ENCODE results near the gene CDCA5.

GRCh38 chr11:65083134-65083833, 556 bp downstream of the CDCA5 start:
- TF ChIP-seq, protein P1, sequence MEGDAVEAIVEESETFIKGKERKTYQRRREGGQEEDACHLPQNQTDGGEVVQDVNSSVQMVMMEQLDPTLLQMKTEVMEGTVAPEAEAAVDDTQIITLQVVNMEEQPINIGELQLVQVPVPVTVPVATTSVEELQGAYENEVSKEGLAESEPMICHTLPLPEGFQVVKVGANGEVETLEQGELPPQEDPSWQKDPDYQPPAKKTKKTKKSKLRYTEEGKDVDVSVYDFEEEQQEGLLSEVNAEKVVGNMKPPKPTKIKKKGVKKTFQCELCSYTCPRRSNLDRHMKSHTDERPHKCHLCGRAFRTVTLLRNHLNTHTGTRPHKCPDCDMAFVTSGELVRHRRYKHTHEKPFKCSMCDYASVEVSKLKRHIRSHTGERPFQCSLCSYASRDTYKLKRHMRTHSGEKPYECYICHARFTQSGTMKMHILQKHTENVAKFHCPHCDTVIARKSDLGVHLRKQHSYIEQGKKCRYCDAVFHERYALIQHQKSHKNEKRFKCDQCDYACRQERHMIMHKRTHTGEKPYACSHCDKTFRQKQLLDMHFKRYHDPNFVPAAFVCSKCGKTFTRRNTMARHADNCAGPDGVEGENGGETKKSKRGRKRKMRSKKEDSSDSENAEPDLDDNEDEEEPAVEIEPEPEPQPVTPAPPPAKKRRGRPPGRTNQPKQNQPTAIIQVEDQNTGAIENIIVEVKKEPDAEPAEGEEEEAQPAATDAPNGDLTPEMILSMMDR (IDR thresholded peaks at IDR 0.05): no peak
- TF ChIP-seq POLR2A (IDR thresholded peaks at IDR 0.05): no peak

All from breast epithelium (tissue), 3 donors.